CD8-positive, alpha-beta memory T cell (primary cell): ENCODE results near the gene ACCS. TPM values are rescaled to one million over a fixed set of nuclear protein-coding genes. Genes with fewer than 3 reads are reported as not detected.

Experiments used
- CTCF ChIA-PET: fragments of 350-600 bp; sonication (Branson Sonifier 250); formaldehyde crosslinking; loops from one replicate; lab custom pipeline; 2021; ENCODE audit warnings: antibody characterized with exemption; lab: Charles Lee
- POLR2A ChIA-PET: fragments of 350-600 bp; sonication (Branson Sonifier 250); formaldehyde crosslinking; loops from one replicate; lab custom pipeline; 2021; ENCODE audit warnings: antibody characterized with exemption; lab: Charles Lee
- DNase-seq, 5 donors: peaks; one replicate each; pipeline versions ENCODE4 v3.0.0 to v3.0.0-alpha.2; 2020 to 2022; ENCODE audit warnings: mixed read lengths in 1 of 5
- H3K27ac ChIP-seq: one replicate; pipeline ENCODE4 v1.7.0; 2013; ENCODE audit warnings: low read depth, mild to moderate bottlenecking, low read length, moderate library complexity
- H3K27me3 ChIP-seq: 2 replicates; pipeline ENCODE4 v1.7.0; 2013; ENCODE audit warnings: low read length, mild to moderate bottlenecking; ENCODE audit not compliant: insufficient read depth, poor library complexity, severe bottlenecking
- H3K36me3 ChIP-seq: 2 replicates; pipeline ENCODE4 v1.7.0; 2013; ENCODE audit warnings: mild to moderate bottlenecking, low read length, moderate library complexity; ENCODE audit not compliant: insufficient read depth
- H3K4me1 ChIP-seq: 2 replicates; pipeline ENCODE4 v1.7.0; 2013; ENCODE audit warnings: mild to moderate bottlenecking, low read length, moderate library complexity; ENCODE audit not compliant: insufficient read depth
- H3K4me3 ChIP-seq: 2 replicates; pipeline ENCODE4 v1.7.0; 2013; ENCODE audit warnings: mild to moderate bottlenecking, low read length
- H3K9me3 ChIP-seq: 2 replicates; pipeline ENCODE4 v1.7.0; 2013; ENCODE audit warnings: mild to moderate bottlenecking, low read length
- H3K27ac Mint-ChIP-seq, 8 donors: one replicate each; pipeline ENCODE4 v1.8.0; 2020 to 2021; ENCODE audit warnings: mixed read lengths in 8 of 8, mild to moderate bottlenecking in 6 of 8, inconsistent platforms in 3 of 8, moderate library complexity in 3 of 8
- H3K27me3 Mint-ChIP-seq, 2 donors: one replicate each; pipeline ENCODE4 v1.8.0; 2020 to 2021; ENCODE audit warnings: mixed read lengths in 2 of 2, mild to moderate bottlenecking in 1 of 2, moderate library complexity in 1 of 2
- H3K36me3 Mint-ChIP-seq, 3 donors: one replicate each; pipeline ENCODE4 v1.8.0; 2020 to 2021; ENCODE audit warnings: mixed read lengths in 3 of 3, inconsistent platforms in 1 of 3, mild to moderate bottlenecking in 1 of 3
- H3K4me1 Mint-ChIP-seq, 3 donors: one replicate each; pipeline ENCODE4 v1.8.0; 2020 to 2021; ENCODE audit warnings: mixed read lengths in 3 of 3, inconsistent platforms in 1 of 3, mild to moderate bottlenecking in 1 of 3
- H3K4me3 Mint-ChIP-seq, 7 donors: one replicate each; pipeline ENCODE4 v1.8.0; 2020 to 2021; ENCODE audit warnings: mixed read lengths in 7 of 7, mild to moderate bottlenecking in 6 of 7, moderate library complexity in 4 of 7, inconsistent platforms in 2 of 7
- H3K9me3 Mint-ChIP-seq, 5 donors: one replicate each; pipeline ENCODE4 v1.8.0; 2020 to 2022; ENCODE audit warnings: mixed read lengths in 5 of 5, mild to moderate bottlenecking in 3 of 5, moderate library complexity in 2 of 5, inconsistent platforms in 1 of 5
- polyA plus RNA-seq: library from polyadenylated mRNA; unstranded; fragments of 300-500 nt; fragmentation: Illumina TruSeq; gene quantifications from one replicate; pipeline ENCODE4 v1.2.3, GENCODE V29; 2021
- total RNA-seq, 2 experiments: library from RNA; stranded (reverse); gene quantifications; one replicate each; pipeline ENCODE4 v1.2.3, GENCODE V29; 2021

The ACCS gene
- total and polyA plus RNA-seq, 3 experiments from 2014 or later, result 0.60 to 3.3 (median 2.7) TPM

DNA sequence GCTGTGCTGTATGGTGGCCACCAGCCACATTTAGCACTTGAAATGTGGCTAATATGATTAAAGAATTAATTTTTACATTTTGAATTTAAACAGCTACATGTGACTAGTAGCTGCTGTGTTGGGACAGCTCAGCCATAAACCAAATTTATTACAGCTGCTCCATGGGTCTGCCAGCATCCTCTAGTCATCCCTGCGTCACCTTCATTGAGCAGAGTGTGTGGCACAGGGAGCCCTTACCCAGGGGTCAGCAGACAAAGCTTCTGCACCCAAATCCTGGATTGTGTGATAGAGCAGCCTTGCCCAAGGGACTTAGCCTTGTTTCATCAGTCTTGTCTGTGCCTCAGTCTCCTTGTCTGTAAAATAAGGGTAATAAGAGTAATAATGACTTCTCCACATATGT is 37.7 kb upstream of the ACCS start:
- Histone ChIP-seq H3K4me3 (no peak overlapping the region), H3K27me3 (peaks cover 5% of the 10 kb centered on the region), H3K36me3 (no peaks in the 10 kb centered on the region), H3K4me1 (no peaks in the 10 kb centered on the region), H3K27ac (no peak overlapping the region), H3K9me3 (no peaks in the 10 kb centered on the region)
- Mint-ChIP-seq H3K27me3 (peaks cover 24 to 70% of the 10 kb centered on the region in 2 donors), H3K4me1 (no peaks in the 10 kb centered on the region), H3K27ac (no peak overlapping the region), H3K9me3 (peaks cover 0 to 16% (median 11%) of the 10 kb centered on the region in 5 donors), H3K4me3 (no peak overlapping the region), H3K36me3 (peaks cover 0 to 9% (median 2%) of the 10 kb centered on the region in 3 donors)
- ChIA-PET CTCF (interaction anchor here (1.0 to 1.7 kb wide), 2 partner anchors 9 to 14 kb away, joined by 3 to 4 read pairs; no protein-coding TSS in a partner anchor), POLR2A (no interaction called here)
- no peak for DNase-seq

DNA sequence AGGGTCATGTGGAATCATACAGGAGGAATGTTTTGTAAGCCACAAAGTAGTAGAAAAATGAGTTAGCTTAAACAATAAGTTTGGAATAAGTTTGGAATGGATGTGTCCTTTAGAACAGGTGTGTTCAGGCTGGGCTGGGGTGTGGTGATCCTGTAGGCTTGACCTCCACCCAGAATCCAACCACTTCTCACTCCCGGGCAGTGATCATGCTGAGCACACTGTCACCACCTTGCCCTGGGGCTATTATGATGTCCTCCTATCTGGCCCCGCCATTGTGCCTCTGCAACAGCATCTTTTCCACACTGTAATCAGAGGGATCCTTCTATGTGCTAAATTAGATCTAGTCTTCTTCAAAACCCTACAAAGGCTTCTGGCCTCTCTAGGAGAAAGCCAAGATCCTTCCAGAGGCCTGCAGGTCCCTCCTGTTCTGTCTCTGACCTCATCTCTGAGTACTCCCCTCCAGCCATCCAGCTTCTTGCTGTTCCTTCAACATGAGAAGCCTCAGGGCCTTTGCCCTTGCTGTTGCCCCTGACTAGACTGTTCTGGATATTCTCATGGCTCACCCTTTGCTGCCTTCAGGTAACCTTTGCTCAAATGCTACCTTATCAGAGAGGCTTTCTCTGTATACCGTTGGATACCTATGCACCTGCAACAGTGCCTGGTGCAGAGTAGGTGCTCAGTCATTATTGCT is 37.1 kb upstream of the ACCS start:
- Histone ChIP-seq H3K4me3 (no peak overlapping the region), H3K27ac (no peak overlapping the region), H3K4me1 (no peaks in the 10 kb centered on the region), H3K27me3 (peaks cover 5% of the 10 kb centered on the region), H3K9me3 (no peaks in the 10 kb centered on the region), H3K36me3 (no peaks in the 10 kb centered on the region)
- ChIA-PET POLR2A (no interaction called here), CTCF (interaction anchor here (1.0 to 1.7 kb wide), 2 partner anchors 9 to 13 kb away, joined by 3 to 4 read pairs; no protein-coding TSS in a partner anchor)
- peaks cover 0 to 14% (median 11%) of the 10 kb centered on the region in 5 donors for H3K9me3 Mint-ChIP-seq
- DNase-seq, result no peak
- no peak overlapping the region for H3K27ac Mint-ChIP-seq
- no peaks in the 10 kb centered on the region for H3K4me1 Mint-ChIP-seq
- peak overlapping the region in 1 of 7 donors; percentile 59 for H3K4me3 Mint-ChIP-seq
- peaks cover 24 to 64% of the 10 kb centered on the region in 2 donors for H3K27me3 Mint-ChIP-seq
- H3K36me3 Mint-ChIP-seq, result peaks cover 0 to 9% (median 2%) of the 10 kb centered on the region in 3 donors

DNA sequence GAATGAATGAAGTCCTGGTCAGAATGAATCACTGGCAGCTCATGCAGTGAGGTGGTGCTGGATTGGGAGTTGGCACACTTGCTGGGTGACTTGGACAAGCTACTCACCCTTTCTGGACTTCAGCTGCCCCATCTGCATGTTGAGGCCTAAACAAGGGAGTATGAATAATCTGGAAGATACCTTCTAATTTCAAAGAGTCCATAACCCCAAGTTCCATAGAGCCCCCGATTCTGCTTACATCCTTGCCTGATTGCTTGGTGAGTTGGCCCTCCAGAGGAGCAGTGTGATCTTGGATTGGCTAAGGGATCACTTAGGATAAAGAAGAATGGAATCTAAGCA is 36.6 kb upstream of the ACCS start:
- Mint-ChIP-seq H3K27me3 (peaks cover 24 to 63% of the 10 kb centered on the region in 2 donors), H3K9me3 (peaks cover 0 to 14% (median 9%) of the 10 kb centered on the region in 5 donors), H3K27ac (no peak overlapping the region), H3K4me3 (no peak overlapping the region), H3K4me1 (no peaks in the 10 kb centered on the region), H3K36me3 (peaks cover 0 to 9% (median 2%) of the 10 kb centered on the region in 3 donors)
- peaks cover 5% of the 10 kb centered on the region for H3K27me3 ChIP-seq
- no peak overlapping the region for H3K27ac ChIP-seq
- no peaks in the 10 kb centered on the region for H3K36me3 ChIP-seq
- no peak for DNase-seq
- CTCF ChIA-PET, result interaction anchor here (1.7 kb wide), 1 partner anchor 13 kb away, joined by 4 read pairs; no protein-coding TSS in a partner anchor
- POLR2A ChIA-PET, result no interaction called here
- no peak overlapping the region for H3K4me3 ChIP-seq
- H3K9me3 ChIP-seq, result no peaks in the 10 kb centered on the region
- no peaks in the 10 kb centered on the region for H3K4me1 ChIP-seq

DNA sequence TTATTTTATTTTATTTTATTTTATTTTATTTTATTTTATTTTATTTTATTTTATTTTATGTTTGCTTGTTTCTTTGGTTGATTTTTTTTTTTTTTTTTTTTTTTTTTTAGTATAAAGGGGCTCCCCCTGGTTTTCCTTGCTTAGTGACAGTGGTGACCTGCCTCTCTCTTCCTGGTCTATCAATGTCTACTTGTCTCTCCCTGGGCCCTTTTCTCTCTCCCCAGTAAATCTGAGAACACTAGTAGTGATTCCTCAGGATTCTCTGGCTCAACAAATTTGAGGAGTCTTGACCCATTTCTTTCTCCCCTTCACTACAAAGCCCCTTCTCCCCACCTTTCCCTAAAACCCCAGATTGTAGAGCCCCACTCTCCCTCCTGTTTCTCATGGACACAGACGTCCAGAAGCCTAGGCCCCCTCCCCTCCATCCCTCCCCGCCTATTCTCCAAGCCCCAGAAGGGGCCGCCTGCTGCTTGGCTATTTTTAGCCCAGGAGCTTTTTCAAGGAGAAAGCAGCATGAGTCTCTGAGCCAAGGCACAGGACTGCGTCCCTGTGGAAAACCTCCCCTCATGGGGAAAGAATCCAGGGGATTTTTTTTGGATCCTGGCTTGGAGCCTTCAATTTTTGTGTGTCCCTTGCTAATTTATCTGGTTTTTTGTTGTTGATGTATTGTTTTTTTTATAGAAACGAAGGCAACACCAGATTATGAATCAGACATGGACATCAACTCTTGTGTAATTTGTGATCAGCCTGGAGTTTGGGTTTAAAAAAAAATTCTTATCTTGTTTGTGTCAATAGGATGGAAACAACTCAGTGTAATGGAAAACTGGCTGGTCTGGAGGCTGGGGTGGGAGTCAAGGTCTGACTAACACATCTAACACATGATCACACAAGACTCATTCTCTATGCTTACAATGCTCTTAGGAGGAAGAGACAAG is 35.8 kb upstream of the ACCS start:
- DNase-seq, result no peak
- no peak overlapping the region for H3K4me3 Mint-ChIP-seq
- H3K9me3 Mint-ChIP-seq, result peaks cover 0 to 14% (median 8%) of the 10 kb centered on the region in 5 donors
- no peaks in the 10 kb centered on the region for H3K4me1 Mint-ChIP-seq
- ChIA-PET CTCF (no interaction called here), POLR2A (no interaction called here)
- no peak overlapping the region for H3K27ac ChIP-seq
- H3K4me1 ChIP-seq, result no peaks in the 10 kb centered on the region
- no peaks in the 10 kb centered on the region for H3K9me3 ChIP-seq
- peaks cover 5% of the 10 kb centered on the region for H3K27me3 ChIP-seq
- no peak overlapping the region for H3K4me3 ChIP-seq
- H3K36me3 ChIP-seq, result no peaks in the 10 kb centered on the region
- no peak overlapping the region for H3K27ac Mint-ChIP-seq
- peaks cover 24 to 57% of the 10 kb centered on the region in 2 donors for H3K27me3 Mint-ChIP-seq
- H3K36me3 Mint-ChIP-seq, result peaks cover 0 to 9% (median 2%) of the 10 kb centered on the region in 3 donors

DNA sequence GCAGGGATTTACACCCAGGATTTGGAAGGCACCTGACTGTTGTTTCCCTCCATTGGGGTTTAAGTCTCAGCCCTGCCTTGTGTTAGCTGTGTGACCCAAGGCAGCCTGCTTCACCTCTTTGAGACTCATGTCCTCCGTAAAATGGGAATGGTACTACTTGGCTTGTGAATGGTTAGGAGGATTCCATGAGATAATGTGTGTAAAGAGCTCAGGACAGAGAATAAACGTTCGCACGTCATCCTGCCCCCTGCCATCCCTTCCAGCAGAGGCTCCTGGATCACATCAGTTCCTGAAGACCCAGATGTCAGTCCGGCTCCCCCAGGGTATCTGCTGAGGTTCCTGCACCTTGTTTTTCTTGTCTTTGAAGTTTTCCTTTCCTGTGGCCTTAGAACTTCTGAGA is 35.1 kb upstream of the ACCS start:
- Mint-ChIP-seq H3K4me1 (no peaks in the 10 kb centered on the region), H3K9me3 (peaks cover 0 to 11% (median 7%) of the 10 kb centered on the region in 5 donors), H3K27ac (no peak overlapping the region), H3K4me3 (no peak overlapping the region), H3K36me3 (peaks cover 0 to 7% (median 2%) of the 10 kb centered on the region in 3 donors), H3K27me3 (peaks cover 24 to 52% of the 10 kb centered on the region in 2 donors)
- CTCF ChIA-PET, result no interaction called here
- no peak overlapping the region for H3K4me3 ChIP-seq
- H3K27ac ChIP-seq, result no peak overlapping the region
- no peaks in the 10 kb centered on the region for H3K4me1 ChIP-seq
- peaks cover 5% of the 10 kb centered on the region for H3K27me3 ChIP-seq
- no peak for DNase-seq
- H3K36me3 ChIP-seq, result no peaks in the 10 kb centered on the region
- POLR2A ChIA-PET, result no interaction called here
- H3K9me3 ChIP-seq, result no peaks in the 10 kb centered on the region

DNA sequence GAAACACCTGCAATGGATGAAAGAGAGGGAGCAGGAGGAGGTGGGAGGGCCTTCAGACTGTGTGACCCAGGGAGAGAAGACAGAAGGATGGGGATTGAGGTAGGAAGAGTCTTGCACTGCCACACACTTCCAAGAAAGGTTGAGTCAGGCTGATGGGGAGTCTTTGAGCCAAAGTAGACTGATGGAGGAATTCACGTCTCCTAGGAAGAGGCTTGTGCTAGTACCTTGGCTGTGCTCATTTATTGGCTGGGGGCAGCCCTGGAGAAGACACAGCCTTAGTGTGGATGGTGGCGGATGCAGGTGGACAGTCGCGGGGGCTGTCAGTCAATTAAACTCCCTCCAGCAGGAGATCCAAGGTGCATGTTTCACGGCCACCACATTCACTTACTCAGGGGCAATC is 34.5 kb upstream of the ACCS start:
- Mint-ChIP-seq H3K36me3 (peaks cover 0 to 4% (median 2%) of the 10 kb centered on the region in 3 donors), H3K4me1 (no peaks in the 10 kb centered on the region), H3K27me3 (peaks cover 24 to 48% of the 10 kb centered on the region in 2 donors), H3K4me3 (no peak overlapping the region), H3K9me3 (peaks cover 0 to 6% (median 2%) of the 10 kb centered on the region in 5 donors), H3K27ac (peak overlapping the region in 1 of 8 donors; percentile 57)
- Histone ChIP-seq H3K27ac (no peak overlapping the region), H3K9me3 (no peaks in the 10 kb centered on the region), H3K4me3 (no peak overlapping the region), H3K36me3 (no peaks in the 10 kb centered on the region), H3K27me3 (peaks cover 5% of the 10 kb centered on the region), H3K4me1 (no peaks in the 10 kb centered on the region)
- ChIA-PET CTCF (no interaction called here), POLR2A (no interaction called here)
- DNase-seq, result no peak

DNA sequence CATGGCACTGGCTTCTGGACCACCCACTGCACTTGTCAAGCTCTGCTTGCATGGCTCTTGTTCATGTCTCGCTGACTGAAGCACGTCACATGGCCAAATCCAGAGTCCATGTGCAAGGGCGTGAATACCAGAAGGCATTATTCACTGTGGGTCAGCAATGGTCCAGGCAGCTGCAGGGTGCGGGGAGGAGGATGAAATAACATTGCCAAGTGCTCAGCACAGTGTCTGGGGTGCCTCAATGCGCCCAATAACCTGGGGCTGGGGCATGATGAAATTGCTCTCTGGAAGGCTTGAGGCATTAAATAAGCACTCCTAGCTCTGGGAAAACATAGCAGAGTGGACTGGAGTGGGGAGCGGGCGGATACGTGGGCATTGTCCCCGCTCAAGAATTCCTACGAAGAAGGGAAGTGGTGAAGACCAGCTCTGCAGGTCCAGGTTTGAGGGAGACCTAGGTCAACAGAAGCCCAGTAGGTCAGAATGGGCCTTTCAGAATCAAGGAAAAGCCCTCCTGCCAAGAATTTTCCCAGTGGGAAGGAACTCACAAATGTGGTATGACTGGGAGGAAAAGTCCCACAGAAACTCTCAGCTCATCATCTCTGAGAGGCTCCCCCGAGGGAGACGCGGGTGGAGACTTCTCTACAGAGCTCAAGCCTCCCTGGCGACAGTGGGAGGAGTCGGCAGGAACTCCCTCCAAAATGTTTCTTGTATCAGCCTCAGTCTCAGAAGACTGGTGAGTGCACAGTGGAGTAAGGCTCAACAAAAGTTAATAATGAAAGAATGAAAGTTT is 33.6 kb upstream of the ACCS start:
- peaks cover 19 to 44% of the 10 kb centered on the region in 2 donors for H3K27me3 Mint-ChIP-seq
- no peaks in the 10 kb centered on the region for H3K4me1 ChIP-seq
- H3K4me1 Mint-ChIP-seq, result no peaks in the 10 kb centered on the region
- H3K9me3 Mint-ChIP-seq, result peaks cover 0 to 2% (median 0%) of the 10 kb centered on the region in 5 donors
- H3K36me3 ChIP-seq, result no peaks in the 10 kb centered on the region
- no peaks in the 10 kb centered on the region for H3K9me3 ChIP-seq
- POLR2A ChIA-PET, result no interaction called here
- peaks cover 5% of the 10 kb centered on the region for H3K27me3 ChIP-seq
- CTCF ChIA-PET, result no interaction called here
- H3K27ac Mint-ChIP-seq, result no peak overlapping the region
- no peak overlapping the region for H3K4me3 ChIP-seq
- H3K36me3 Mint-ChIP-seq, result peaks cover 0 to 4% (median 2%) of the 10 kb centered on the region in 3 donors
- no peak overlapping the region for H3K27ac ChIP-seq
- DNase-seq, result no peak
- no peak overlapping the region for H3K4me3 Mint-ChIP-seq
